Endothelial cell of umbilical vein (primary cell): ENCODE data around the gene INMT. TPM values are rescaled to one million over a fixed set of nuclear protein-coding genes. Genes with fewer than 3 reads are reported as not detected.

Experiments used
- BruUV-seq: library from RNA; stranded (reverse); fragments of 400-500 nt; replicated peaks from 2 replicates; lab custom pipeline; 2021; lab: Mats Ljungman, UMichigan
- CTCF ChIA-PET: fragments of 300-600, 350-600 bp; sonication (Branson Sonifier 250); formaldehyde crosslinking; loops from one replicate; lab custom pipeline; 2021; ENCODE audit warnings: antibody characterized with exemption, inconsistent platforms; lab: Charles Lee
- POLR2A ChIA-PET: fragments of 300-600, 350-600 bp; sonication (Branson Sonifier 250); formaldehyde crosslinking; loops from one replicate; lab custom pipeline; 2021; ENCODE audit warnings: antibody characterized with exemption, inconsistent platforms; lab: Charles Lee
- DNase-seq: peaks from one replicate; pipeline ENCODE4 v3.0.0-alpha.2; 2011; ENCODE audit warnings: low read depth, low spot score
- FAIRE-seq: peaks from 2 replicates; lab custom pipeline; 2011; peaks lifted over from hg19 to GRCh38; lab: Jason Lieb, UNC
- H2AFZ ChIP-seq: 2 replicates; pipeline ENCODE4 v1.6.0; 2012; ENCODE audit warnings: low read depth, low read length, control low read depth, inconsistent platforms
- H3K27ac ChIP-seq: 2 replicates; pipeline ENCODE4 v1.5.1; 2011; ENCODE audit warnings: low read depth, mild to moderate bottlenecking, control low read depth, low read length, moderate library complexity; ENCODE audit not compliant: insufficient read depth
- H3K27me3 ChIP-seq, 2 experiments: 2 replicates each; pipeline versions ENCODE4 v1.6.0 to v1.6.1; 2011; ENCODE audit warnings: low read length in 2 of 2, mixed read lengths in 1 of 2; ENCODE audit not compliant: control insufficient read depth in 2 of 2, insufficient read depth in 2 of 2
- H3K36me3 ChIP-seq, 2 experiments: 2 replicates in 1 of 2; 3 replicates in 1 of 2; pipeline ENCODE4 v1.5.1; 2011; ENCODE audit warnings: low read length in 2 of 2, mild to moderate bottlenecking in 1 of 2, moderate library complexity in 1 of 2; ENCODE audit not compliant: control insufficient read depth in 2 of 2, insufficient read depth in 2 of 2; ENCODE audit errors: extremely low read depth in 1 of 2
- H3K4me1 ChIP-seq: 3 replicates; pipeline ENCODE4 v1.5.1; 2011; ENCODE audit warnings: mild to moderate bottlenecking, low read length; ENCODE audit not compliant: control insufficient read depth, insufficient read depth; ENCODE audit errors: extremely low read depth
- H3K4me2 ChIP-seq: 2 replicates; pipeline ENCODE4 v1.6.1; 2011; ENCODE audit warnings: low read length, control low read depth, mixed read lengths; ENCODE audit not compliant: insufficient read depth
- H3K4me3 ChIP-seq, 3 experiments: fragments of 200-600 bp in 1 of 3; sonication (generic), shearing (Covaris generic) in 1 of 3; replicated peaks in 1 of 3; 2 replicates each; pipeline ENCODE4 v1.5.1; 2011 to 2016; ENCODE audit warnings: control low read depth in 3 of 3, low read length in 3 of 3, mild to moderate bottlenecking in 2 of 3, inconsistent platforms in 1 of 3, low read depth in 1 of 3, moderate library complexity in 1 of 3; ENCODE audit not compliant: insufficient read depth in 1 of 3
- H3K79me2 ChIP-seq: 2 replicates; pipeline ENCODE4 v1.6.0; 2012; ENCODE audit warnings: low read length, inconsistent platforms; ENCODE audit not compliant: control insufficient read depth, insufficient read depth
- H3K9ac ChIP-seq: replicated peaks from 2 replicates; pipeline ENCODE3; 2011; ENCODE audit warnings: low read length, control low read depth; ENCODE audit not compliant: insufficient read depth; ENCODE audit errors: extremely low read depth
- H3K9me1 ChIP-seq: replicated peaks from 3 replicates; pipeline ENCODE4 v1.6.0; 2011; ENCODE audit warnings: mild to moderate bottlenecking, low read length; ENCODE audit not compliant: control insufficient read depth, insufficient read depth; ENCODE audit errors: extremely low read depth
- H3K9me3 ChIP-seq: replicated peaks from 2 replicates; pipeline ENCODE4 v1.5.1; 2012; ENCODE audit warnings: low read length, inconsistent platforms; ENCODE audit not compliant: control insufficient read depth, insufficient read depth
- H4K20me1 ChIP-seq: replicated peaks from 2 replicates; pipeline ENCODE3; 2011; ENCODE audit warnings: mild to moderate bottlenecking, low read length; ENCODE audit not compliant: control insufficient read depth, insufficient read depth; ENCODE audit errors: extremely low read depth
- EZH2 ChIP-seq: IDR thresholded peaks from 2 replicates; pipeline ENCODE4 v1.6.1; 2012; ENCODE audit warnings: borderline replicate concordance, low read depth, mild to moderate bottlenecking, moderate library complexity, low read length, inconsistent platforms; ENCODE audit not compliant: severe bottlenecking
- FOS ChIP-seq: IDR thresholded peaks from 2 replicates; pipeline ENCODE4 v1.6.1; 2011; ENCODE audit warnings: mild to moderate bottlenecking, low read length, moderate library complexity, borderline replicate concordance; ENCODE audit not compliant: insufficient read depth
- GATA2 ChIP-seq: IDR thresholded peaks from 2 replicates; pipeline ENCODE4 v1.7.0; 2011; ENCODE audit warnings: low read depth, mild to moderate bottlenecking, moderate library complexity, mixed read lengths, low read length; ENCODE audit not compliant: insufficient read length, insufficient read depth
- JUN ChIP-seq: IDR thresholded peaks from 2 replicates; pipeline ENCODE4 v1.6.1; 2011; ENCODE audit warnings: borderline replicate concordance, low read depth; ENCODE audit not compliant: insufficient read length, insufficient read depth
- MYC ChIP-seq: IDR thresholded peaks from one replicate; pipeline ENCODE4 v1.6.1; 2011; ENCODE audit warnings: mild to moderate bottlenecking, low read depth, low read length
- POLR2A ChIP-seq: IDR thresholded peaks from 2 replicates; pipeline ENCODE4 v1.6.1; 2012; ENCODE audit warnings: low read depth, mild to moderate bottlenecking, control low read depth, low read length
- POLR2AphosphoS5 ChIP-seq: IDR thresholded peaks from 2 replicates; pipeline ENCODE4 v1.6.1; 2012; ENCODE audit warnings: low read depth, mild to moderate bottlenecking, control low read depth, low read length, moderate library complexity; ENCODE audit not compliant: insufficient read depth
- dilution Hi-C: fragments of 300-500 bp; cut with MboI; formaldehyde crosslinking; loops from one replicate; pipeline ENCODE4 v1.15.0; 2019; ENCODE audit warnings: low sequenced_read_pairs; ENCODE audit not compliant: extremely low pct_ligation_motif_present
- intact Hi-C: fragments of 100-400 bp; cut with micrococcal nuclease; formaldehyde crosslinking; loops from one replicate; pipeline ENCODE4 v1.10.0; 2022
- polyA plus RNA-seq, 4 experiments: library from polyadenylated mRNA; depleted of rRNA in 3 of 4; stranded (reverse) in 3 of 4; unstranded in 1 of 4; fragments of >200 nt; gene quantifications; 2 replicates each; pipeline versions ENCODE4 v1.2.1 to v1.2.3, GENCODE V29; 2011 to 2012; ENCODE audit warnings: missing spikeins in 1 of 4
- total RNA-seq: library from RNA; stranded (reverse); gene quantifications from 2 replicates; pipeline ENCODE4 v1.2.3, GENCODE V29; 2021
- TF ChIP-seq, protein P1 (sequence below), 2 donors: IDR thresholded peaks; 1 replicate in 1 of 2; 2 replicates in 1 of 2; pipeline ENCODE4 v1.5.1; 2011; ENCODE audit warnings: low read length in 2 of 2, mild to moderate bottlenecking in 2 of 2, moderate library complexity in 2 of 2, control low read depth in 1 of 2, inconsistent platforms in 1 of 2, low read depth in 1 of 2; ENCODE audit not compliant: insufficient read depth in 1 of 2; ENCODE audit errors: extremely low read depth in 1 of 2
- TF ChIP-seq, protein P2 (sequence below): IDR thresholded peaks from 2 replicates; pipeline ENCODE4 v1.6.1; 2011; ENCODE audit not compliant: insufficient read depth, insufficient read length

The INMT gene
- total and polyA plus RNA-seq, 2 donors (not counting 3 experiments of a cell fraction or from before 2014, with no cell fraction given), result not detected

DNA sequence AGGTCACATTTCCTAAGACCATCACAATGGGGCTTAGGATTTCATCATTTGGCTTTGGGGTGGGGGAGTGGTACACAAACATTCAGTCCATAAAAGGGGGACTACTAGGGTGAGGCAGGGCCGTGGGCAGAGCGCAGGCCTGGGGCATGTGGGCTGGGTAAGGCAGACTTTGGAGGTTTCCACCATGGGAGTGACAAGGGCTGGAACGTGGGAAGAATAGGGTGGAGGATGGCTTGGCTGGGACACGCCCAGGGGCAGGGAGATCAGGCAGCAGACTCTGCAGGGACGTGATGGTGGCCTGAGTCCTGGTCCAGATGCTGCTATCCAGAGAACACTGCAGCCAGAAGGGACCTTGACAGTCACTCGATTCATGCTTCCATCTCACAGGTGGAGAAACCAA, 45.0 kb upstream of the INMT start:
- Histone ChIP-seq H3K27ac (no peak overlapping the region), H3K79me2 (no peaks in the 10 kb centered on the region), H3K4me3 (no peak overlapping the region), H3K9me3 (no peaks in the 10 kb centered on the region), H3K4me1 (no peaks in the 10 kb centered on the region), H3K36me3 (no peaks in the 10 kb centered on the region), H3K9me1 (no peaks in the 10 kb centered on the region), H3K27me3 (peaks cover 0 to 3% of the 10 kb centered on the region in 2 experiments), H3K9ac (no peak overlapping the region), H2AFZ (no peak overlapping the region), H4K20me1 (no peaks in the 10 kb centered on the region), H3K4me2 (no peak overlapping the region)
- TF ChIP-seq GATA2 (no peak), MYC (no peak), FOS (no peak), EZH2 (no peak), POLR2AphosphoS5 (no peak), JUN (no peak), POLR2A (no peak)
- TF ChIP-seq, protein P1, sequence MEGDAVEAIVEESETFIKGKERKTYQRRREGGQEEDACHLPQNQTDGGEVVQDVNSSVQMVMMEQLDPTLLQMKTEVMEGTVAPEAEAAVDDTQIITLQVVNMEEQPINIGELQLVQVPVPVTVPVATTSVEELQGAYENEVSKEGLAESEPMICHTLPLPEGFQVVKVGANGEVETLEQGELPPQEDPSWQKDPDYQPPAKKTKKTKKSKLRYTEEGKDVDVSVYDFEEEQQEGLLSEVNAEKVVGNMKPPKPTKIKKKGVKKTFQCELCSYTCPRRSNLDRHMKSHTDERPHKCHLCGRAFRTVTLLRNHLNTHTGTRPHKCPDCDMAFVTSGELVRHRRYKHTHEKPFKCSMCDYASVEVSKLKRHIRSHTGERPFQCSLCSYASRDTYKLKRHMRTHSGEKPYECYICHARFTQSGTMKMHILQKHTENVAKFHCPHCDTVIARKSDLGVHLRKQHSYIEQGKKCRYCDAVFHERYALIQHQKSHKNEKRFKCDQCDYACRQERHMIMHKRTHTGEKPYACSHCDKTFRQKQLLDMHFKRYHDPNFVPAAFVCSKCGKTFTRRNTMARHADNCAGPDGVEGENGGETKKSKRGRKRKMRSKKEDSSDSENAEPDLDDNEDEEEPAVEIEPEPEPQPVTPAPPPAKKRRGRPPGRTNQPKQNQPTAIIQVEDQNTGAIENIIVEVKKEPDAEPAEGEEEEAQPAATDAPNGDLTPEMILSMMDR (IDR thresholded peaks at IDR 0.05; ENCODE audit: extremely low read depth in 1 of 2, insufficient read depth in 1 of 2, low read depth in 1 of 2, low read length in 2 of 2), result no peak
- TF ChIP-seq, protein P2, sequence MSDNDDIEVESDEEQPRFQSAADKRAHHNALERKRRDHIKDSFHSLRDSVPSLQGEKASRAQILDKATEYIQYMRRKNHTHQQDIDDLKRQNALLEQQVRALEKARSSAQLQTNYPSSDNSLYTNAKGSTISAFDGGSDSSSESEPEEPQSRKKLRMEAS, result no peak
- BruUV-seq, result no TSS peak
- DNase-seq (no peak), FAIRE-seq (no peak)
- intact Hi-C loops (no loop called here), dilution Hi-C loops (no loop called here)
- ChIA-PET CTCF (no interaction called here), POLR2A (no interaction called here)
